Cardiac atrium fibroblast (primary cell): ENCODE data around the gene MS4A5. TPM values are rescaled to one million over a fixed set of nuclear protein-coding genes. Genes with fewer than 3 reads are reported as not detected.

Experiments
- total RNA-seq: library from RNA; depleted of rRNA; stranded (reverse); fragments of >200 nt; gene quantifications from 2 replicates; pipeline ENCODE4 v1.2.3, GENCODE V29; 2015

The MS4A5 gene, protein sequence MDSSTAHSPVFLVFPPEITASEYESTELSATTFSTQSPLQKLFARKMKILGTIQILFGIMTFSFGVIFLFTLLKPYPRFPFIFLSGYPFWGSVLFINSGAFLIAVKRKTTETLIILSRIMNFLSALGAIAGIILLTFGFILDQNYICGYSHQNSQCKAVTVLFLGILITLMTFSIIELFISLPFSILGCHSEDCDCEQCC
- not detected in 2 replicates for total RNA-seq

DNA sequence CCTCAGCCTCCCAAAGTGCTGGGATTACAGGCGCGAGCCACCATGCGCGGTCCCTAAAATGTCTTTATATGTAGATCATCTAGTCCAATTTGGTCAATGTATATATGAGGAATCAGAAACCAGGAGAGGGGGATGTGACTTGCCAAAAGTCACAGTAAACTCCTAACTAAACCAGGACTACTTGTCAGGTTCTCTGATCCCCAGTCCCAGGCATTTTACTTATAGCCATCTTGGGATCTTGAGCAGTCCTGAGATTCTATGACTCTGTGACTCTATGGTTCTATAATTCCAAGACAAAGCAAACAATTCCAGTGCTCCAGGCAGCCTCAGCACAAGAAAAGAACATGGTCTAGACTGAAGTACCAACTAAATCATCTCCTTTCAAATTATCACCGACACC is at the start of gene MS4A5:
MS4A5 (plus strand) TSS at position 301 of the 400 bp plus-strand sequence. CDS start 103 bp downstream, outside the sequence.

DNA sequence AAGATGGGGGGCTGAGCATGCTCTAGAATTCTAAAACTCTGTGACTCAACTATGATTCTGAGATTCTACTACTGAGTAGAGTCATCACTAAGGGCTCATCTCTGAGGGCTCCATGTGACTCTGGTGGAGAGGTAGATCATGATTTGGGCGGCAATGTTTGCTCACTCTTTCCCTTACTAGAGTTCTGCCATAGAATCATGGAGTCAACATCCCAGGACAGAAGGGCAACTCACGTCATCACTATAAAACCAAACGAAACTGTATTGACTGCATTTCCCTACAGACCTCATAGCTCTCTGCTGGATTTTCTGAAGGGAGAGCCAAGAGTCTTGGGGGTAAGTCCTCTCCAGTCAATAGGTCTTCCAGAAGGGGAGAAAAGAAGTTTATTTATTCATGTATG is 33.0 kb upstream of the MS4A5 start, which contains the start of gene MS4A14:
MS4A14 (plus strand) TSS at position 78 of the 400 bp plus-strand sequence; CDS start at position 198, 120 bp downstream.

DNA sequence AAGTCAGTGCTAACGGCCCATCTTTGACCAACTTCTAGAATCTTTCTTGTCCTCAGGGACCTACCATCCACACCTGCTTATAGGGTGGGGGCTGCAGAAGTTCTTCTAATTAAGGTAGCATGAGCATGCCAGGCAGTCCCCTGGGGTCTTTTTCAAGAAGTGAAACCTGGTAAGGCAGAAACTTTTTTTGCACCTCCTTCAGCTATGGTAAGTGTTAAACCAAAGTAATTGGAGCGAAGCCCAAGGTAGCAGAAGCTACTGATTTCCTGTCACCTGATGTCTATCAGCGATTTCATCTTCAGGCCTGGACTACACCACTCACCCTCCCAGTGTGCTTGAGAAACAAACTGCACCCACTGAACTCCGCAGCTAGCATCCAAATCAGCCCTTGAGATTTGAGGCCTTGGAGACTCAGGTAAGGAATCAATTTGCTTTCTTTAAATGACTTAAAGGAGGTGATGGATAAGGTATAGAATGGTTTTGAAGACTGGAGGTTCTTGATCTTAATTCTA is 26.2 kb downstream of the MS4A5 start, which contains the start of gene MS4A1:
MS4A1 (plus strand) TSS at position 317 of the 512 bp plus-strand sequence. CDS start 6,528 bp downstream, outside the sequence.

DNA sequence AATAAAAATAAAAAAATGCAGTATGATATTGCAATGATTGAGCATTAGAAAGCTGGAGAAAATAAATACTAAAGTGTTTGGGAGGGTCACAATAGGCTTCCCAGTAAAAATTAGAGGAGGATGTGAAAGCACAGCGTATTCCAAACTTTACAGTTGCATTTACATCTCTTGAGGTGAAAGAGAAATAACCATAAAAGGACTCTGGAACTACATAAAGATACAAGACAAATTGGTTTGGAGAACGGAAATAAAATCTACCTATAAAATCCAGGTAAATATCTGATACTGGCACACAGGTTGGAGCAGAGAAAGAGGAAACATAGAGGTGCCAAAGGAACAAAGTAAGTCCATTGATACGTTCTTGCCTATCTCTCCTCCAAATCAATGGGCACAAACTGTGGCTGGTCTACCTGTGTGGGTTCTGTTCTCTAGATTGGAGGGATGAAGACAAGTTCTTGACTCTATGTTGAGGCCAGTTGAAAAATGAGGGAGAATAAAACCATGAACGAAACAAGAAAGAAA is 63.2 kb downstream of the MS4A5 start, which contains the start of gene MS4A12:
MS4A12 (plus strand) TSS at position 291 of the 522 bp plus-strand sequence. CDS start 4,541 bp downstream, outside the sequence.

Other genes with a start within 250 kb of the MS4A5 start
- 1.6 TPM in 1 of 2 replicates, not detected in the other for gene MS4A6A, start 246.5 kb upstream of the MS4A5 start, total RNA-seq
- gene MS4A4E, start 186.4 kb upstream of the MS4A5 start, total RNA-seq, result not detected in 2 replicates
- gene MS4A4A, start 148.9 kb upstream of the MS4A5 start, total RNA-seq, result not detected in 2 replicates
- gene MS4A6E, start 102.3 kb upstream of the MS4A5 start, total RNA-seq, result not detected in 2 replicates
- gene MS4A7, start 51.0 kb upstream of the MS4A5 start, total RNA-seq, result not detected in 2 replicates
- gene MS4A14, start 33.1 kb upstream of the MS4A5 start, total RNA-seq, result not detected in 2 replicates
- gene MS4A1, start 26.3 kb downstream of the MS4A5 start, total RNA-seq, result not detected in 2 replicates
- gene MS4A12, start 63.2 kb downstream of the MS4A5 start, total RNA-seq, result not detected in 2 replicates
- not detected in 2 replicates for gene MS4A13, start 85.8 kb downstream of the MS4A5 start, total RNA-seq